Gastroesophageal sphincter (tissue), 4 donors: Measurements from ENCODE around the gene PNPLA5. TPM values are rescaled to one million over a fixed set of nuclear protein-coding genes. Genes with fewer than 3 reads are reported as not detected.

Experiments used
- ATAC-seq: fragments of 150-250 bp; one replicate; pipeline ENCODE4 v1.9.1; 2016; ENCODE audit warnings: mild to moderate bottlenecking, moderate library complexity
- H3K27ac ChIP-seq, 4 donors: fragments of 200-600 bp; sonication (generic) in 3 of 4; 1 replicate in 3 of 4; 2 replicates in 1 of 4; pipeline ENCODE4 v1.5.1; 2016 to 2019
- H3K27me3 ChIP-seq: fragments of 200-600 bp; sonication (generic); one replicate; pipeline ENCODE4 v1.5.1; 2019
- H3K36me3 ChIP-seq, 2 donors: fragments of 200-600 bp; sonication (generic); one replicate each; pipeline ENCODE4 v1.5.1; 2019; ENCODE audit warnings: control low read depth in 1 of 2
- H3K4me1 ChIP-seq, 3 donors: fragments of 200-600 bp; sonication (generic); 1 replicate in 2 of 3; 2 replicates in 1 of 3; pipeline ENCODE4 v1.5.1; 2016 to 2019; ENCODE audit warnings: control low read depth in 2 of 3
- H3K4me3 ChIP-seq, 2 donors: fragments of 200-600 bp; sonication (generic); one replicate each; pipeline ENCODE4 v1.5.1; 2019; ENCODE audit warnings: mild to moderate bottlenecking in 1 of 2, moderate library complexity in 1 of 2
- H3K9me3 ChIP-seq, 3 donors: fragments of 200-600 bp; sonication (generic); one replicate each; pipeline ENCODE4 v1.5.1; 2017 to 2019; ENCODE audit warnings: control low read depth in 2 of 3
- CTCF ChIP-seq, 4 experiments: fragments of 200-600 bp in 2 of 4; fragments of 450-650 bp in 2 of 4; sonication (generic) in 1 of 4; IDR thresholded peaks; one replicate each; pipeline ENCODE4 v1.5.1; 2017 to 2019; ENCODE audit warnings: antibody characterized with exemption in 4 of 4, mild to moderate bottlenecking in 2 of 4, moderate library complexity in 2 of 4
- EP300 ChIP-seq: sonication (generic); formaldehyde crosslinking; IDR thresholded peaks from one replicate; pipeline ENCODE4 v1.6.1; 2017; ENCODE audit warnings: antibody characterized with exemption, mild to moderate bottlenecking
- POLR2A ChIP-seq, 2 donors: fragments of 450-650 bp; IDR thresholded peaks; one replicate each; pipeline ENCODE4 v1.6.1; 2017; ENCODE audit warnings: antibody characterized with exemption in 2 of 2, mild to moderate bottlenecking in 2 of 2, moderate library complexity in 1 of 2
- POLR2AphosphoS5 ChIP-seq: sonication (generic); formaldehyde crosslinking; IDR thresholded peaks from one replicate; pipeline ENCODE4 v1.6.1; 2017; ENCODE audit warnings: antibody characterized with exemption
- WGBS, 2 donors: methylation state at CpG; one replicate each; pipeline ENCODE4 v1.1.5; 2018; ENCODE audit warnings: low coverage in 1 of 2; 5-methylcytosine and 5-hydroxymethylcytosine counted together
- total RNA-seq, 4 donors: library from RNA; depleted of rRNA; stranded (reverse); fragments of >200 nt; gene quantifications; one replicate each; pipeline ENCODE4 v1.1.0, GENCODE V29; 2016

The PNPLA5 gene
- total RNA-seq, 4 donors from 2014 or later: not detected

- Histone ChIP-seq H3K4me1 (peaks cover 0 to 18% (median 0%) of the 10 kb centered on the region in 3 donors), H3K4me3 (no peak overlapping the region)
- WGBS, 2 donors: 88% methylated on average over 1 of the region's 1 CpG; no CpG with 5 or more reads in 1 of the 2 donors
Observed at GRCh38 chr22:43926349-43926710, 34.5 kb upstream of the PNPLA5 start.

DNA sequence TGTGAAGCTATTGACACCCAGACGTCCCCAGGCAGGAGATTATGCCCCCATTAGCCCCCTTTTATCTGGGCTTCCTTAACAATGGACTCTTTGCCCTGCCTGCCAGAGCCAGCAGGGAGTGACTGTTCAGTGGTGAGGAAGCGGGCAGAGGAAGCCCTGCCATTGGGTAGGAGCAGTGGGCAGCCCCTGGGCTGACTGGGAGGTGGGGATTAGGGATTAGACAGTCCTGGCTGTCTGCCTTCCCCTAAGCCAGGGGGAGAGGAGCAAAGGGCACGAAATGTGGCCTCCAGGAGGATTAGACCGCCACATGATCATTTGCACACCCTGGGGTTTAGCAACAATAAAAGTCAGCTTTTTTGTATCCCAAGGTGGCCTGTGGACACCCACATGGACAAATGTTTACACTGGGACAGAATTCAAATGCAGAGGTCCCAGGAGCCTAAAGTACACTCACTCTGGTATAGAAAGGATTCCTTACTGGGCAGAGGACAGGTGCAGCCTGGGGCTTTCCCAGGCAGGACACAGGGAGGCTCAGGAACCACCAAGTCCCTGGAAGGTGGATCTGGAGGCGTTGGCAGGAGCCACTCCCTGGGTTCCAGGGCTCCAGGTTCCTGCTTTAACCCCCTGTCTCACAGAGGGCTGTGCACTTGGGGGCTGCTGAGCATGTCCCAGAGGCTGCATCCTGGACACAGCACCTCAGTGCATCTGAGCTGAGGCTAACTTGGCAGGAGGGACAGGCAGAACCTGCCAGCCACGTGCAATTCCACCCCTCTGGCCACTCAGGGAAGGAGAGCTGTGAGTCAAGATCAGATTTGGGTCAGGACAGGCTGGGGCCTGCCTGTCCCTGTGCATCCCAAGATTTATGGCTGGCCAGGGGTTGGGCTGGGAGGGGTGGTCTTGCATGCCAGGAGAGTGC, 33.9 kb upstream of the PNPLA5 start:
- H3K4me3 ChIP-seq: no peak overlapping the region
- peaks cover 0 to 6% (median 0%) of the 10 kb centered on the region in 3 donors for H3K9me3 ChIP-seq
- H3K4me1 ChIP-seq: peaks cover 0 to 18% (median 0%) of the 10 kb centered on the region in 3 donors
- no peak overlapping the region for H3K27ac ChIP-seq
- H3K27me3 ChIP-seq: peaks cover 69% of the 10 kb centered on the region
- TF ChIP-seq POLR2A (IDR thresholded peaks at IDR 0.05) (no peak), POLR2AphosphoS5 (no peak), CTCF (IDR thresholded peaks at IDR 0.05) (no peak), EP300 (no peak)
- ATAC-seq: no peak
- WGBS, 2 donors: 75 to 90% methylated on average over 2 to 3 of the region's 6 CpGs
- H3K36me3 ChIP-seq: no peaks in the 10 kb centered on the region

More at GRCh38 chr22:43926349-43926710, 34.5 kb upstream of the PNPLA5 start:
- no peak overlapping the region for H3K27ac ChIP-seq
- no peak for TF ChIP-seq CTCF (IDR thresholded peaks at IDR 0.05)
- no peak for TF ChIP-seq EP300
- TF ChIP-seq POLR2AphosphoS5: no peak
- no peak for TF ChIP-seq POLR2A (IDR thresholded peaks at IDR 0.05)
- ATAC-seq: no peak
- peaks cover 63% of the 10 kb centered on the region for H3K27me3 ChIP-seq
- no peaks in the 10 kb centered on the region for H3K36me3 ChIP-seq
- peaks cover 0 to 6% (median 0%) of the 10 kb centered on the region in 3 donors for H3K9me3 ChIP-seq

- peaks cover 0 to 6% (median 0%) of the 10 kb centered on the region in 3 donors for H3K9me3 ChIP-seq
- WGBS, 2 donors: 67 to 100% methylated on average over 1 to 3 of the region's 7 CpGs
- peaks cover 0 to 18% (median 0%) of the 10 kb centered on the region in 3 donors for H3K4me1 ChIP-seq
- no peaks in the 10 kb centered on the region for H3K36me3 ChIP-seq
- peaks cover 70% of the 10 kb centered on the region for H3K27me3 ChIP-seq
- no peak for TF ChIP-seq POLR2AphosphoS5
- TF ChIP-seq POLR2A (IDR thresholded peaks at IDR 0.05): no peak
- TF ChIP-seq EP300: no peak
- no peak for TF ChIP-seq CTCF (IDR thresholded peaks at IDR 0.05)
- no peak for ATAC-seq
- H3K4me3 ChIP-seq: no peak overlapping the region
- H3K27ac ChIP-seq: no peak overlapping the region
Observed at GRCh38 chr22:43924877-43925276, 33.1 kb upstream of the PNPLA5 start.

GRCh38 chr22:43923631-43924464, 32.0 kb upstream of the PNPLA5 start, which contains the start of gene PNPLA3:
Gene PNPLA3, plus strand, starts transcription at chr22:43923805. Its CDS starts 107 bp downstream, at chr22:43923912.
- Histone ChIP-seq H3K36me3 (no peaks in the 10 kb centered on the region), H3K4me3 (peak within 1 kb of the TSS; percentile 49 to 59), H3K27me3 (peaks cover 78% of the 10 kb centered on the region), H3K27ac (peak within 1 kb of the TSS in 1 of 4 donors; percentile 47), H3K4me1 (peaks cover 0 to 18% (median 0%) of the 10 kb centered on the region in 3 donors), H3K9me3 (peaks cover 0 to 6% (median 0%) of the 10 kb centered on the region in 3 donors)
- no CpG with 5 or more reads among the region's 100 CpGs for WGBS, 2 donors
- peak; percentile 92 for ATAC-seq
- TF ChIP-seq EP300 (no peak), POLR2A (IDR thresholded peaks at IDR 0.05) (peak in 1 of 2 donors; percentile 23)

- Histone ChIP-seq H3K27me3 (peaks cover 81% of the 10 kb centered on the region), H3K4me3 (peak overlapping the region; percentile 49 to 59), H3K36me3 (no peaks in the 10 kb centered on the region), H3K27ac (peak overlapping the region in 1 of 4 donors; percentile 47), H3K4me1 (peaks cover 0 to 18% (median 0%) of the 10 kb centered on the region in 3 donors), H3K9me3 (peaks cover 0 to 6% (median 0%) of the 10 kb centered on the region in 3 donors)
- TF ChIP-seq POLR2AphosphoS5 (no peak), CTCF (IDR thresholded peaks at IDR 0.05) (no peak), EP300 (no peak), POLR2A (IDR thresholded peaks at IDR 0.05) (no peak)
- no peak for ATAC-seq
- WGBS, 2 donors: 4% methylated on average over 6 of the region's 13 CpGs; no CpG with 5 or more reads in 1 of the 2 donors
Observed at GRCh38 chr22:43923191-43923590, 31.4 kb upstream of the PNPLA5 start.
